Natural killer cell (primary cell): Measurements from ENCODE around the gene SAMD4A. TPM values are rescaled to one million over a fixed set of nuclear protein-coding genes. Genes with fewer than 3 reads are reported as not detected.

Experiments
- ATAC-seq, 3 donors: fragments of 150-1000 bp in 2 of 3; fragments of 200-7000 bp in 1 of 3; cut with Tn5 transposase; 1 replicate in 1 of 3; 2 replicates in 2 of 3; pipeline ENCODE4 v1.10.0; 2021; ENCODE audit warnings: mild to moderate bottlenecking in 2 of 3, moderate library complexity in 2 of 3
- DNase-seq, 2 donors: peaks; one replicate each; pipeline versions ENCODE4 v3.0.0 to v3.0.0-alpha.2; 2013 to 2021; ENCODE audit warnings: mixed read lengths in 1 of 2
- H3K27ac ChIP-seq: one replicate; pipeline ENCODE4 v1.5.1; 2013; ENCODE audit warnings: mild to moderate bottlenecking, low read length
- H3K27me3 ChIP-seq: one replicate; pipeline ENCODE4 v1.6.1; 2013; ENCODE audit warnings: low read length; ENCODE audit not compliant: control insufficient read depth, insufficient read depth
- H3K36me3 ChIP-seq: one replicate; pipeline ENCODE4 v1.6.1; 2013; ENCODE audit warnings: low read length; ENCODE audit not compliant: control insufficient read depth, insufficient read depth
- H3K4me1 ChIP-seq: one replicate; pipeline ENCODE4 v1.6.1; 2013; ENCODE audit warnings: low read length; ENCODE audit not compliant: control insufficient read depth, insufficient read depth
- H3K4me3 ChIP-seq: one replicate; pipeline ENCODE4 v1.5.1; 2013; ENCODE audit warnings: low read length
- H3K9me3 ChIP-seq: one replicate; pipeline ENCODE4 v1.6.1; 2013; ENCODE audit warnings: low read length; ENCODE audit not compliant: control insufficient read depth, insufficient read depth
- H3K27ac Mint-ChIP-seq, 2 donors: one replicate each; pipeline ENCODE4 v1.8.0; 2022; ENCODE audit warnings: mild to moderate bottlenecking in 2 of 2, mixed read lengths in 2 of 2, moderate library complexity in 1 of 2
- H3K27me3 Mint-ChIP-seq, 2 donors: one replicate each; pipeline ENCODE4 v1.8.0; 2022; ENCODE audit warnings: low read depth in 2 of 2, mixed read lengths in 2 of 2
- H3K36me3 Mint-ChIP-seq: one replicate; pipeline ENCODE4 v1.8.0; 2022; ENCODE audit warnings: mixed read lengths
- H3K4me1 Mint-ChIP-seq, 2 donors: one replicate each; pipeline ENCODE4 v1.8.0; 2022; ENCODE audit warnings: mixed read lengths in 2 of 2
- H3K4me3 Mint-ChIP-seq: one replicate; pipeline ENCODE4 v1.8.0; 2022; ENCODE audit warnings: mild to moderate bottlenecking, moderate library complexity, mixed read lengths
- H3K9me3 Mint-ChIP-seq, 2 donors: one replicate each; pipeline ENCODE4 v1.8.0; 2022; ENCODE audit warnings: mixed read lengths in 2 of 2
- CTCF ChIP-seq: fragments of 200-600 bp; IDR thresholded peaks from one replicate; pipeline ENCODE4 v1.8.0; 2022; ENCODE audit warnings: antibody characterized with exemption
- WGBS: methylation state at CpG from one replicate; pipeline ENCODE4 v1.1.7; 2013; ENCODE audit warnings: missing lambda C conversion rate; ENCODE audit not compliant: insufficient coverage; 5-methylcytosine and 5-hydroxymethylcytosine counted together
- intact Hi-C: fragments of 100-400 bp; cut with micrococcal nuclease; formaldehyde crosslinking; loops from one replicate; pipeline ENCODE4 v1.14.2; 2022
- total RNA-seq, 4 donors: library from RNA; stranded (reverse); fragments of 120-200 nt in 1 of 4; gene quantifications; one replicate each; pipeline versions ENCODE4 v1.2.3 to v1.2.4, GENCODE V29; 2013 to 2022

The SAMD4A gene
- total RNA-seq, 3 donors from 2014 or later (not counting 1 experiment from before 2014, with no cell fraction given): 0.70 to 1.6 (median 1.4) TPM

- H3K36me3 Mint-ChIP-seq: no peaks in the 10 kb centered on the region
- DNase-seq (no peak), ATAC-seq (no peak)
- Histone ChIP-seq H3K9me3 (no peaks in the 10 kb centered on the region), H3K27me3 (no peaks in the 10 kb centered on the region), H3K4me3 (no peak overlapping the region), H3K36me3 (no peaks in the 10 kb centered on the region), H3K4me1 (no peaks in the 10 kb centered on the region), H3K27ac (no peak overlapping the region)
- H3K27me3 Mint-ChIP-seq: peaks cover 11 to 23% of the 10 kb centered on the region in 2 donors
- no peak overlapping the region for H3K4me3 Mint-ChIP-seq
- H3K27ac Mint-ChIP-seq: no peak overlapping the region
- H3K4me1 Mint-ChIP-seq: no peaks in the 10 kb centered on the region
- WGBS: 89% methylated on average over 2 of the region's 2 CpGs
- H3K9me3 Mint-ChIP-seq: no peaks in the 10 kb centered on the region
- no peak for TF ChIP-seq CTCF
- intact Hi-C loops: no loop called here
These were observed 12.5 kb upstream of the SAMD4A start for GRCh38 chr14:54554401-54554800.

DNA sequence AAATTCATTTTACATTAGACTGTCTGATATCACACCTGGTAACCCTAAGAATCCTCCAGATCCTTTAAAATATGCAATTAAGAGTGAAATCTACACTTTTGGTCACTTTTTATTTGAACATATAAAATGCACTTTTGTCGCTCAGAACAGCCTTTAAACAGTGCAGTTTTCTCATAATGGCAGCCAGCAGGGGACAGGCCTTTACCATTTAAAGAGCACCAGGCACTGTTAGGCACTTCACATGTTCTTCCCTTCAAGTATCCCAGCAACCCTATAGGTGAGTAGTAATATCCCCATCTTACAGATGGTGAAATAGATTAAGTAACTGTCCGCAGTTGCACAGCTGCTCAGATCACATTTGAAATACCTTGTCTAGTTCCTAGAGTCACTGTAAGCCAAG lies 11.3 kb upstream of the SAMD4A start:
- TF ChIP-seq CTCF: no peak
- no peaks in the 10 kb centered on the region for H3K9me3 Mint-ChIP-seq

GRCh38 chr14:54556535-54556934 lies 10.4 kb upstream of the SAMD4A start:
- Mint-ChIP-seq H3K27ac (no peak overlapping the region), H3K4me3 (no peak overlapping the region), H3K27me3 (peaks cover 14 to 35% of the 10 kb centered on the region in 2 donors), H3K36me3 (no peaks in the 10 kb centered on the region), H3K4me1 (no peaks in the 10 kb centered on the region), H3K9me3 (no peaks in the 10 kb centered on the region)
- ATAC-seq (no peak), DNase-seq (no peak)
- no peaks in the 10 kb centered on the region for H3K9me3 ChIP-seq
- H3K27me3 ChIP-seq: no peaks in the 10 kb centered on the region
- no peak overlapping the region for H3K4me3 ChIP-seq
- no peaks in the 10 kb centered on the region for H3K36me3 ChIP-seq
- H3K27ac ChIP-seq: no peak overlapping the region
- TF ChIP-seq CTCF: no peak
- WGBS: 89% methylated on average over 8 of the region's 9 CpGs
- no peaks in the 10 kb centered on the region for H3K4me1 ChIP-seq
- intact Hi-C loops: no loop called here

More for the DNA sequence above, 11.3 kb upstream of the SAMD4A start:
- Mint-ChIP-seq H3K4me1 (no peaks in the 10 kb centered on the region), H3K27ac (no peak overlapping the region), H3K27me3 (peaks cover 14 to 31% of the 10 kb centered on the region in 2 donors), H3K36me3 (no peaks in the 10 kb centered on the region), H3K4me3 (no peak overlapping the region)
- H3K4me1 ChIP-seq: no peaks in the 10 kb centered on the region
- WGBS: 98% methylated on average over 2 of the region's 2 CpGs
- no peaks in the 10 kb centered on the region for H3K27me3 ChIP-seq
- intact Hi-C loops: no loop called here
- H3K27ac ChIP-seq: no peak overlapping the region
- no peaks in the 10 kb centered on the region for H3K36me3 ChIP-seq
- no peak for ATAC-seq
- DNase-seq: no peak
- no peaks in the 10 kb centered on the region for H3K9me3 ChIP-seq
- H3K4me3 ChIP-seq: no peak overlapping the region

DNA sequence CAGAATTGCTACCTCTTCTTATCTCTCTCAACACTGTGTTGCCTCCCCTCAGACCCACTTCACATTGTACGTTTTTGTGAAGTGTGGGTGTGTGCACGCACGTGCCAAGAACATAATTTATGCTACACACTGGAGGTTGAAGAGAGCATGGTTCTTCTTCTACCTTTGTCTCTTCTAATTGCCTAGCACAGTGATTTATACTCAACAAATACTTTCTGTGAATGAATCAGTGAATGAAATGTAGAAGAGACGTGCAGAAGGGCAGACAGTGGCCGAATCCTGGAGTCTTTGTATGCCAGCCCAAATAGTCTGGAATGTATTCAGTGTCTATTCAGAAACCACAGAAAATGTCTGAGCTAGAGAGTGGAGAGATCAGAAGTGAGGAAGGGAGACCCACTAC lies 4.6 kb upstream of the SAMD4A start:
- Mint-ChIP-seq H3K36me3 (no peaks in the 10 kb centered on the region), H3K4me3 (no peak overlapping the region), H3K9me3 (no peaks in the 10 kb centered on the region), H3K27me3 (peaks cover 14 to 30% of the 10 kb centered on the region in 2 donors), H3K27ac (no peak overlapping the region), H3K4me1 (peaks cover 12 to 23% of the 10 kb centered on the region in 2 donors)
- no peak for TF ChIP-seq CTCF
- ATAC-seq: no peak
- Histone ChIP-seq H3K9me3 (no peaks in the 10 kb centered on the region), H3K27ac (no peak overlapping the region), H3K4me3 (no peak overlapping the region), H3K27me3 (peaks cover 25% of the 10 kb centered on the region), H3K4me1 (peaks cover 22% of the 10 kb centered on the region), H3K36me3 (no peaks in the 10 kb centered on the region)
- WGBS: 73% methylated on average over 2 of the region's 5 CpGs
- intact Hi-C loops: loop anchor here (10.0 kb wide), 1 partner anchor 342 kb away; the partner anchor contains the start of gene GCH1
- DNase-seq: no peak
